Left forelimb (tissue), 1 donor: ENCODE data around the gene NPAS3.

Experiments
- DNase-seq: peaks from one replicate; pipeline ENCODE4 v3.0.0-alpha.2; 2018; ENCODE audit warnings: low spot score

NPAS3 gene

GRCh38 chr14:33381717-33382116 is 443.0 kb downstream of the NPAS3 start:
- no peak for DNase-seq

DNA sequence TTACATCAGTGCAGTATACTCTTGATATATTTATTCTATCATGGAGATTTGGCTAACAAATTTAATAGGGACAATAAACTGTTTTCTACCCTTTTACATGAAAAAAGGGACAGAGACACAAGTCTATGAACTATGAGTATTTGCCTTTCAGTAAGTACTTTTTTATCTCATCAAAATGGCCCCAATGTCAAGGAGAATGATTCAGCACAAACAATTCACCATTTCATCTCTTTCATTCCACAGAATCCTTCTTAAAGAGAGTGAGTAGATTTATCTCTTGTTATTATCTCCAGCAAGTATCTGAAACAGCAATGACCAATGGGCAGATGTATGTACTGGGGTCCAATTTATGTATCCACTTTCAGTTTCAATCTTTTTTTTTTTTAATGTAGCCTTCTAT is 447.5 kb downstream of the NPAS3 start:
- DNase-seq = no peak

DNA sequence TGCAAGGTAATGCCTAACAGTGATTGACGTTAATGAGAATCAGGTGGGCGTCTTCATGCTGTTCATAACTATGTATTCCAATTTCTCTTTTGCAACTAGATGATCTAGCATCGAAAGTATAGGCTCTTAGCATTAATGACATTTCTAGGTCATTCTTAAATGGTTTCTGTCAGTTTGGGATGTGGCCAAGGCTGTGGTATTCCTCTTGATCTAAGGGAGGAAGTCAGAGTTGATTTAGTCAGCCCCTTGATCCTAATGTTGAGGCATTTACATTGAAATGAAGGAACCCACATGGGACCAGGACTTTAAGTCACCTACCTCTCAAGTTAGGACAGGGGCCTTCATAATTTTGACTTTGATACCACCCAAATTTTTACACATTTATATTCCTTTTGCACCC is 448.1 kb downstream of the NPAS3 start:
- no peak for DNase-seq

GRCh38 chr14:33390335-33390734 is 451.7 kb downstream of the NPAS3 start:
- no peak for DNase-seq

DNA sequence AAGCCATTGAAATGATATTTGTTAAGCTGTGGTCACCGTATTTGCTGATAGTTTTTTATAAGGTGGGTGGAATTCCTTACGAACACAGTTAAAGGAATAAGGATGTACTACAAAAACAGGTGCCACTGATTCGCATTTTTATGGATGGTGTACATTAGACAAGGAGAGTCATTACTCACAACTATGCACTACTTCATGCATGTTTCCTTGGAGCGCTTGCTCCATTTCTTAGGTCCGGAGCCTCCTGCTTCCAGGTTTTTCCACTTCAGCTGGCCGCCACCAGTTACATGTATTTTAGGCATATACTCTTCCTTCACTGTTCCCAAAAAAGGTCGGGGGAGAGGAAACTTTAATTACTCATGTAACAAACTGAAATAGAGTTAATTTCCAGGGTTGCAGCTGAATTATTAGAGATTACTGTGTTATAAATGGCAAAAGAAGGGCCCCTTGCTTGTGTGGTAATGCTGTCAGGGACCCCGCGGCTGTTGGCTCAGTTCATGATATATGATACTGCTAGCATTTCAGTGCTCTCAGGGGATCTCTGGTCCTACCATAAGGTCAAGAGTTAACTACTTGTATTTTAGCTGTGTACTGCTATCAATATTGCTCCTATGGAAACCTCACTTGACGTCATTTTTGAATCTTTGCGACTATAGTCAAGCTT is 454.7 kb downstream of the NPAS3 start:
- DNase-seq = peak; percentile 66

DNA sequence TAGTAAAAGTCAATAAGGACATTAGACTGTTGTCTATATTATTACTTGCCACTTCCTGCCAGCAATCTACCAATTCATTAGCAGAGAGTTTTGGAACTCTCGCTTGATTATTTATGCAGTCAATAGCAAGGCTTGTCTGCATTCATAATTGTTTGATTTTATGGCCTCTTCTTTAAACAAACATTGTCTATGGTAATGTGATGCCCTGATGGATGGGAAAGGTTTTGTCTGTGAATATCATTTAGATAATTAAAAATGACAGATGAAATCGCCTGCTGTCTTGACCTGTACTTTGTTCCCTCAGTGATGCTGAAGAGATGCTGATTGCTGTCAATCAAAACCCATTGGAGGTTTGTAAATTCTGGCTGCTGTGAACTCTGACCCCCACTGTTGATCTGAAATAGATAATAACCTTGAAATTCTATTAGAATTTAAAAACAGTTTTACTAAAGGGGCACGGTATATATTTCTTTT is 455.3 kb downstream of the NPAS3 start:
- no peak for DNase-seq

DNA sequence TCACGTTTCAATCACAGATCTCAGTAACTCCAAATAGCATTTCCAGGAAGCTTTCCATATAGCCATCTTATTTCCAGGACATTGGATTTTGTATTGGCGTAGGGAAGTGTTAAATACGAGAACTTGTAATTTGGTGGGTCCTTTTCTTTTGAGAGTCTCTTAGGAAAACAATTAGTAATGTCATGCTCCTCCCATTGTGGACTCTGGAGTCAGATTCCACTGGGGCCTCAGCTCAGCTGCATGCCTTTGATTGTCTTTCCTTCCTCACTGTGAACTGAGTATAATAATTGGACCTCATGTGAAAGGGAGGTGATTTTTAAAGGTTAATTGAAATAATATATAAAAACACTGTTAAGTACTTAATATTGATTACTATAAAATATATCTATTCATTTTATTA is 462.6 kb downstream of the NPAS3 start:
- DNase-seq = no peak

GRCh38 chr14:33402604-33403003 is 463.9 kb downstream of the NPAS3 start:
- DNase-seq = no peak

- no peak for DNase-seq
These were observed 465.4 kb downstream of the NPAS3 start for GRCh38 chr14:33404054-33404453.

GRCh38 chr14:33404964-33405574 is 466.4 kb downstream of the NPAS3 start:
- no peak for DNase-seq

GRCh38 chr14:33406766-33407165 is 468.1 kb downstream of the NPAS3 start:
- DNase-seq = no peak

- DNase-seq = no peak
These were observed 469.6 kb downstream of the NPAS3 start for GRCh38 chr14:33408291-33408690.

GRCh38 chr14:33412450-33412849 is 473.8 kb downstream of the NPAS3 start:
- DNase-seq = no peak

DNA sequence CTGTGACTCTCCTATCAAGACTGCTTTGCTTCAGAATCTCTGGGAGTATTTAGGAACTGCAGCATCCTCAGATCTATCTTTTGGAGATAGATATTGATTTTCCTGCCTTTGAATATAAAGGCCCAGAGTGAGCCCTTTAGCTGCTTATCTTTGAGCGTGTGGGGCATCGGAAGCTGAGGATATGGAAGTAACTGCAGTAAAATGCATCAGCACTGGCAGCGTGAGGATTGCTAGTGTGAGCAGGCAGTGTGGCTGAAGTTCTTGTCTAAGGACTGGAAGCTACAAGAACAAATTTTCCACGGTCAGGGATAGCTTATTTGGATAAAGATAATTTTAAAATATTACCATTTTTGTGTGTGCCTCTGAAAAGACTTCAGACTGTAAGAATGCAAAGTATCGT is 474.7 kb downstream of the NPAS3 start:
- DNase-seq = no peak

DNA sequence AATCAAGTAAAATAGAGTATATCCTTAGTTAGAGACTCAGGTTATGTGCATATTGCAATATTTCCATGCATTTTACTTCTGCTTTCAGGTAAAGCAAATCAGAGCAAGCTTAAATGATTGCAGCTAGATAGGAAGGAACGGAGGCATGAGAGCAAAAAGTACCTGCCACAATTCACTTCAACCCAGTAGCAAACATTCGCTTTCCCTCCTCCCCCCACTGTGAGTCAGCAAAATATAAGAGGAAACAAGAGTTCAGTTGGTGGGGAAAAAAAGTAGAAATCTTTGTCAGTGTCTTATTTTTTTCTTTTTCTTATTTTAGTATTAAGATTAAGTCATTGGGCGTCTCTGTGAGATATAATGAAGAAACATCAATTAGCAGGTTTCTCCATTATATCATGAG is 475.4 kb downstream of the NPAS3 start:
- no peak for DNase-seq

- DNase-seq = no peak
These were observed 481.5 kb downstream of the NPAS3 start for GRCh38 chr14:33420051-33420627.

GRCh38 chr14:33430414-33431035 is 491.8 kb downstream of the NPAS3 start:
- DNase-seq = no peak

- DNase-seq = no peak
These were observed 493.8 kb downstream of the NPAS3 start for GRCh38 chr14:33432407-33433023.

- DNase-seq = no peak
These were observed 494.7 kb downstream of the NPAS3 start for GRCh38 chr14:33433396-33433795.

DNA sequence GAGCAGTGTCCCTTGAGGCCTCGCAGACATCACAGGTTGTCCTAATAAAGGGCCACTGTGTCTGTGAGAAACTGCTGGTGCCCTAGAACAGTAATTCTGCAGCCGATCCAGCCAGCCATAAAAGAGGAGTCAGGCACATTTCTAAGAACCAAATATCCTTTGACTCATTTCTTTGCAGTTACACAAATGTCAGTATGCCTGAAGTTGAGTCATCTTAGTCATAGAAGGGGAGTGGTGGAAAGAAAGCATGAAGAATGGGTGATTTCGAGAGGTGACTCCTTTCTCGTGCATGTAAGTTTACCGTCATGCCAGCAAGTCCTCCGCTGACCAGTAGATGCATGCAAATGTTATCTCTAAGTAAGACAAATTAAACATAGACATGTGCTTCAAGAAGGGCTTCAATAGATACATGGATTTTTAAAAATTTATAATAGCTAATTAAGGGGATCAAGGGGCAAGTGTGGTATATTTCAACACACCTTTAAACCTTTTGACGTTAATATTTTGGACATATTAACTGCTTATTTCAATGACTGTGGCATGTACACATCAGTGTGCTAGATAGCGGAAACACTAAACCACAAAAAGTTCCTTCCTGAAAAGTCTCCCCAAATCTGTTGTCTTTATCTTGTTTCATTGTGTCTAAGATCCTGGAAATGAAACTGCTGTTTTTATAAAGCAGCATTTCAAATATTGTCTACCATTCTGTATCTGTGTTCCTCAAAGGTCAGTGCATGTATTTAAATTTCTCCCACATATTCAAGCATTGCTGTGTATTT is 497.4 kb downstream of the NPAS3 start:
- no peak for DNase-seq

- no peak for DNase-seq
These were observed 503.0 kb downstream of the NPAS3 start for GRCh38 chr14:33441633-33442032.

DNA sequence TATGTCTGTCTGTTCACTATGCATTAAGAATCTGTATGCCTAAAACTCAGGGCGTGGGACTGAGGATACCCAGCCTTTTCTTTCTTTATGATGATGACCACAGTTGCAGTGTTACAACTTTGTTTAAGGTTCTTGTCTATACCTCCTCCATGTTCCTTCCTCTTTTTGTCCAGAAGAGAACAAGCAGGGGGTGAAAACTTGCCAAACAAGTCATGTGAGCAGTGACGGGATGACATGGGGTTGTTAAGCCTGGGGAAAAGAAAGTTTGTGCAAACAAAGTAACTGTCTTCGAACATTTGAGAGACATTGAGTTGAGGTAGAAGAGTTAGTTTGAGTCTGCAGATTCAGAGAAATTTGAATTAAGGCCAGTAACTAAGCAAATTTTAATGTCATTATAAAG is 505.5 kb downstream of the NPAS3 start:
- DNase-seq = no peak
